Common myeloid progenitor, CD34-positive (primary cell): ENCODE results near the gene LIPA.

Experiments used
- CTCF ChIA-PET: fragments of 350-600 bp; sonication (Branson Sonifier 250); formaldehyde crosslinking; loops from one replicate; lab custom pipeline; 2021; ENCODE audit warnings: antibody characterized with exemption; lab: Charles Lee
- POLR2A ChIA-PET: fragments of 350-600 bp; sonication (Branson Sonifier 250); formaldehyde crosslinking; loops from one replicate; lab custom pipeline; 2021; ENCODE audit warnings: antibody characterized with exemption; lab: Charles Lee
- DNase-seq, 3 donors: peaks; one replicate each; pipeline versions ENCODE4 v3.0.0 to v3.0.0-alpha.2; 2013
- H3K27ac ChIP-seq, 2 experiments: 1 replicate in 1 of 2; 2 replicates in 1 of 2; pipeline ENCODE4 v1.7.0; 2013; ENCODE audit warnings: inconsistent platforms in 2 of 2, low read length in 2 of 2, mild to moderate bottlenecking in 2 of 2, low read depth in 1 of 2, moderate library complexity in 1 of 2; ENCODE audit not compliant: severe bottlenecking in 2 of 2, insufficient read depth in 1 of 2, poor library complexity in 1 of 2
- H3K27me3 ChIP-seq, 5 experiments: replicated peaks in 2 of 5; 1 replicate in 3 of 5; 2 replicates in 2 of 5; pipeline versions ENCODE4 v1.6.1 to v1.7.0; 2013; ENCODE audit warnings: low read length in 4 of 5, mild to moderate bottlenecking in 2 of 5, moderate library complexity in 2 of 5, inconsistent platforms in 1 of 5; ENCODE audit not compliant: insufficient read depth in 5 of 5, control insufficient read depth in 4 of 5
- H3K36me3 ChIP-seq, 4 experiments: 1 replicate in 2 of 4; 2 replicates in 2 of 4; pipeline versions ENCODE4 v1.6.1 to v1.7.0; 2013; ENCODE audit warnings: low read length in 3 of 4, control low read depth in 1 of 4, mild to moderate bottlenecking in 1 of 4; ENCODE audit not compliant: control insufficient read depth in 4 of 4, insufficient read depth in 4 of 4
- H3K4me1 ChIP-seq, 4 experiments: 1 replicate in 3 of 4; 2 replicates in 1 of 4; pipeline versions ENCODE4 v1.6.1 to v1.7.1; 2013; ENCODE audit warnings: low read length in 3 of 4, mild to moderate bottlenecking in 3 of 4, control low read depth in 1 of 4, inconsistent platforms in 1 of 4, moderate library complexity in 1 of 4; ENCODE audit not compliant: control insufficient read depth in 4 of 4, insufficient read depth in 4 of 4; ENCODE audit errors: control extremely low read depth in 1 of 4
- H3K4me3 ChIP-seq, 7 experiments: 1 replicate in 4 of 7; 2 replicates in 3 of 7; pipeline versions ENCODE4 v1.5.1 to v1.7.0; 2013; ENCODE audit warnings: mild to moderate bottlenecking in 7 of 7, low read length in 6 of 7, moderate library complexity in 6 of 7, inconsistent platforms in 2 of 7, low read depth in 2 of 7, control low read depth in 1 of 7; ENCODE audit not compliant: insufficient read depth in 4 of 7, control insufficient read depth in 1 of 7; ENCODE audit errors: extremely low read depth in 1 of 7
- H3K9me3 ChIP-seq, 5 experiments: 1 replicate in 4 of 5; 2 replicates in 1 of 5; pipeline versions ENCODE4 v1.6.1 to v1.7.1; 2013; ENCODE audit warnings: low read length in 4 of 5, mild to moderate bottlenecking in 2 of 5, inconsistent platforms in 1 of 5, low read depth in 1 of 5, moderate library complexity in 1 of 5; ENCODE audit not compliant: control insufficient read depth in 4 of 5, insufficient read depth in 2 of 5; ENCODE audit errors: control extremely low read depth in 1 of 5
- WGBS: methylation state at CpG from one replicate; pipeline ENCODE4 v1.1.5; 2013; ENCODE audit not compliant: insufficient coverage; 5-methylcytosine and 5-hydroxymethylcytosine counted together

The LIPA gene

DNA sequence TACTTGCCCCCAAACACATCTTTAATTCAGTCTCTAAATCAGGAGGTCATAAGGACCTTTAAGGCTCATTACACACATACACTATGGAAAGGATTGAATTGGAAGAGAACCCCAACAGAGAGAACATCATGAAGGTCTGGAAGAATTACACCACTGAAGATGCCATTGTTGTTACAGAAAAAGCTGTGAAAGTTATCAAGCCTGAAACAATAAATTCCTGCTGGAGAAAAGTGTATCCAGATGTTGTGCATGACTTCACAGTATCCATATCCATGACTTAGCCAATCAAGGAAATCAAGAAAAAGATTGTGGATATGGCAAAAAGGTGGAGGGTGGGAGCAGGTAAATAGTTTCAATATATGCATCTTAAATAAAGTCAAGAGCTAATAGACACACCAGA, 13.7 kb downstream of the LIPA start:
- POLR2A ChIA-PET, result no interaction called here
- no peak overlapping the region for H3K4me3 ChIP-seq
- H3K9me3 ChIP-seq, result no peaks in the 10 kb centered on the region
- H3K36me3 ChIP-seq, result peaks cover 8 to 36% (median 20%) of the 10 kb centered on the region in 4 experiments
- DNase-seq, result no peak
- peaks cover 3 to 24% (median 7%) of the 10 kb centered on the region in 4 experiments for H3K4me1 ChIP-seq
- CTCF ChIA-PET, result interaction anchor here (4.2 kb wide), 1 partner anchor 12 kb away, joined by 19 read pairs; the partner anchor contains the start of gene LIPA
- H3K27ac ChIP-seq, result no peak overlapping the region
- no peaks in the 10 kb centered on the region for H3K27me3 ChIP-seq

DNA sequence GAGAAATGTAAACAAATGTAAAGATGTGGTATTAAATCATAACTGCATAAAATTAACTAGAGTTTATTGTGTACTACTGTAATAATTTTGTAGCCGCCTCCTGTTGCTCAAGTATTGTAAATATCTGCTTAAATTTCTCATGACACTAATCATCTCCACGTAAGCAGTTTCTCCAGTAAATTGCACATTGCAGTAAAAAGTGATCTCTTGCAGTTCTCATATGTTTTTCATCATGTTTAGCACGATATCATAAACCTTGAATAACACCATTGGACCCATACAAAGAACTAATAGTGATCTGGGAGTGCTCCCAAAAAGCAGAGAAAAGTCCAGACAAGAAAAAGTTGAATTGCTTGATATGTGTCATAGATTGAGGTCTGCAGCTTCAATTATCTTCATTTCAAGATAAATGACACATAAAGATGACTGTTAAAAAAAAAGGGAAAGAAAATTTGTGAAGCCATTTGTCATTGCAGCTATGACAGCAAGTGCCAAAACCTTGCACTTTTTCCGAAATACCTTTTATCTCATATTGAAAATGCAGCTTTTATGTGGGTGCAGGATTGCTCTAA, 15.3 kb downstream of the LIPA start:
- Histone ChIP-seq H3K4me1 (peaks cover 0 to 9% (median 0%) of the 10 kb centered on the region in 4 experiments), H3K9me3 (no peaks in the 10 kb centered on the region), H3K27me3 (no peaks in the 10 kb centered on the region), H3K4me3 (no peak overlapping the region), H3K36me3 (peaks cover 8 to 36% (median 23%) of the 10 kb centered on the region in 4 experiments), H3K27ac (no peak overlapping the region)
- POLR2A ChIA-PET, result interaction anchor here (0.7 kb wide), 1 partner anchor 28 kb away, joined by 3 read pairs; no protein-coding TSS in a partner anchor
- WGBS, result no CpG with 5 or more reads among the region's 4 CpGs
- DNase-seq, result no peak
- CTCF ChIA-PET, result interaction anchor here (1.2 to 4.2 kb wide), 2 partner anchors 14 to 39 kb away, joined by 3 to 19 read pairs; partner anchors contain the start of gene LIPA

DNA sequence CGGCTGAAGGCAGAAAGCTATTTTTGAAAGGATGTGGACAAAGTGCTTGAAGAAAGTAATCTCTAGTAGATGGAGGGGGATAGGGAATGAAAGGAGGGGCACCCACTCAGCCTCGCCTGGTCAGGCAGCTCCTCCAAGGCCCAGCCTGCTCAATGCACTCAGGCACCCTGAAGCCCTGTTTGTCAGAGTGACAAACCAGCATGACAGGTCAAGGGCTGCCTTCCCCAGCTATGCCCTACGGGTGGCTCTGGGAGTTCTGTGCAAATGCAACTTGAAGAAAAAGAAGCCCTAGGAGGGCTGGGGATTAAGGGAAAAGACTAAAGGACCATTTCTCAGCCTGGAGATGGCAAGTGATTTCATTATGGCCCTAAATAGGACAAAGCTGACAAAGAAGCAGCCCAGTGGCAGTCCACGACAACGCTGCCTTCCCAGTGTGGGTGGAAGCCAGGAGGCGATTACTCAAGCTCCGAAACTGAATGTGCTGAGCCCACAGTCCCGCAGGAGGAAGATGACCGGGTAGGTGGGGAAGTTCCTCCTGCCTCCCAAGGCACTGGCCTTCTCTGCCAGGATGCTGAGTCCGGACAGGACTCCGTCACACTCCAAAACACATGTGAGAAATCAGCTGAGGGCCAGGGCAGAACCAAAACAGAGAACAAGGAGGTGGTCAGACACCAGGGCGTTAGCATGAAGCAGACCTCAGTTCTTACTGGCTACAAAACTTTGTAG, 16.3 kb downstream of the LIPA start:
- 98% methylated on average over 11 of the region's 12 CpGs for WGBS
- POLR2A ChIA-PET, result no interaction called here
- H3K27ac ChIP-seq, result no peak overlapping the region
- H3K4me1 ChIP-seq, result no peaks in the 10 kb centered on the region
- H3K36me3 ChIP-seq, result peaks cover 8 to 36% (median 22%) of the 10 kb centered on the region in 4 experiments
- H3K9me3 ChIP-seq, result no peaks in the 10 kb centered on the region
- no peaks in the 10 kb centered on the region for H3K27me3 ChIP-seq
- no peak overlapping the region for H3K4me3 ChIP-seq
- no peak for DNase-seq
- CTCF ChIA-PET, result interaction anchor here (0.6 to 4.2 kb wide), 3 partner anchors 10 to 15 kb away, joined by 3 to 19 read pairs (median 7); partner anchors contain the start of gene LIPA

DNA sequence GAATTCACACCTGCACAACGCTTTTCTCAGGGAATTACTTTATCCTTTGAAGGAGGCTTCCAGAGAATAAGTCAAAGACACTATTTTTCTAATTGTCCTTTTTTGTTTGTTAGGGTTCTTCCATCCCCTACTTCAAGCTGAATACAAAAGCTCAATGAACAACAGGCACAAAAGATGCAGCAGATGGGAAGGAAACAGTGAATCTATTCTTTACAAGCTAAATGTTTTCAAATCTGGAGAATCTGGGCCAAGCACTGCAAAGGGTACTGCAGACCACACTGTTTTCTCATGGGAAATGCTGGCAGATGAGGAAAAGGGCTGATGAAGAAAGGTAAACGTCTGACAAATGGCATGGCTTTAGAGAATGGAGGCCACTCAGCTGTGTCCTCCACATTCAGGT, 18.5 kb downstream of the LIPA start:
- no peaks in the 10 kb centered on the region for H3K27me3 ChIP-seq
- no peak for DNase-seq
- H3K36me3 ChIP-seq, result peaks cover 2 to 35% (median 16%) of the 10 kb centered on the region in 4 experiments
- H3K9me3 ChIP-seq, result peaks cover 0 to 3% (median 2%) of the 10 kb centered on the region in 5 experiments
- no peaks in the 10 kb centered on the region for H3K4me1 ChIP-seq
- WGBS, result 95% methylated on average over 2 of the region's 2 CpGs
- no peak overlapping the region for H3K4me3 ChIP-seq
- H3K27ac ChIP-seq, result no peak overlapping the region
- ChIA-PET POLR2A (no interaction called here), CTCF (interaction anchor here (0.7 to 1.4 kb wide), 6 partner anchors 12 to 203 kb away, joined by 3 to 8 read pairs (median 4); partner anchors contain the start of gene LIPA)

DNA sequence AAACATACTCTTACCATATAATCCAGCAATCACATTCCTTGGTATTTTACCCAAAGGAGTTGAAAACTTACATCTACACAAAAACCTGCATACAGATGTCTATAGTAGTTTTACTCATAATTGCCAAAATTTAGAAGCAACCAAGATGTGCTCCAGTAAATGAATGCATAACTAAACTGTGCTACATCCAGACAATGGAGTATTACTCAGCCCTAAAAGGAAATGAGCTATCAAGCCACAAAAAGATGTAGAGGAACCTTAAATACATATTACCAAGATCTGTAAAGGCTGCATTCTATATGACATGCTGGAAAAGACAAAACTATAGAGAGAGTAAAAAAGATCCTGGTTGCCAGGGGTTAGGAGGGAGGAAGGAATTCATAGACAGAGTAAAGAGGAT, 22.6 kb downstream of the LIPA start:
- H3K4me3 ChIP-seq, result no peak overlapping the region
- ChIA-PET POLR2A (no interaction called here), CTCF (interaction anchor here (1.1 kb wide), 1 partner anchor 11 kb away, joined by 7 read pairs; no protein-coding TSS in a partner anchor)
- H3K27ac ChIP-seq, result no peak overlapping the region
- DNase-seq, result no peak
- no peaks in the 10 kb centered on the region for H3K27me3 ChIP-seq
- H3K36me3 ChIP-seq, result peaks cover 2 to 30% (median 13%) of the 10 kb centered on the region in 4 experiments
- H3K9me3 ChIP-seq, result peaks cover 0 to 3% (median 2%) of the 10 kb centered on the region in 5 experiments
- H3K4me1 ChIP-seq, result peaks cover 0 to 4% (median 0%) of the 10 kb centered on the region in 4 experiments

DNA sequence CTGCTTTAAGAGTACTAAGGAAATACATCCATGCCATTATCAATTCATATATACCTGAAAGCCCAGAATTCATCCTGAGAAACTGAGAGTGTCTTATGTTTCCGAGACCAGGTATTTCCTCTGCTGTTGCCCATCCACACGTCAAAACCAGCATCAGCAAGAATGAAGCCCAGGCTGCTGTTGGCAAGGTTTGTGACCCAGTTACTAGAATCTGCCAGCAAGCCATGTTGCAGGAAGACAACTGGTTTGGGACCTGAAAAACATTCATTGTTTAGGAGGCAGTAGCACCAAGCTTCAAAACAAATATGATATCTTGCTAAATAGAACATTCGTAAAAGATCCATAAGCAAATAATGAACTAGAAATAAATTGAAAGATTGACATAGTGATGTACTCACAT, 23.4 kb downstream of the LIPA start:
- CTCF ChIA-PET, result interaction anchor here (1.0 kb wide), 1 partner anchor 10 kb away, joined by 3 read pairs; no protein-coding TSS in a partner anchor
- WGBS, result 97% methylated on average over 2 of the region's 3 CpGs

DNA sequence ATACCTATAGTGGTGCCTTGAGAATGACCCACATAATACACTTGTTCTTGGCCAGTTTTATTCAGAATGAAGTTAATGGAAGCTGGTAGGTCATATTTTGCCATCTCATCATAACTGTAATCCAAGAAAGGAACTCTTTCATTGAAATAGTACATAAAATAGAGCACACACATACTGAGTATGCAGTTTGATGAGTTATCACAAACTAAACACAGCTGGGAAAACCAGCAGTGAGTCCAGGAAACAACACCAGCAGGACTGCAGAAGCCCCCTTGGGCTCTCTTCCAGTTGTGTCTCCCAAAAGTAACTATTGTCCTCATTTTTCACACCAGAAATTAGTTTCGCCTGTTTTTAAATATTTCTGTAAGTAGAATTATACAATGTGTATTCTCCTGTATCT, 24.7 kb downstream of the LIPA start:
- DNase-seq, result no peak

More for the DNA sequence above, 23.4 kb downstream of the LIPA start:
- Histone ChIP-seq H3K4me1 (peaks cover 0 to 4% (median 0%) of the 10 kb centered on the region in 4 experiments), H3K4me3 (no peak overlapping the region), H3K9me3 (peaks cover 0 to 3% (median 2%) of the 10 kb centered on the region in 5 experiments), H3K36me3 (peaks cover 2 to 28% (median 12%) of the 10 kb centered on the region in 4 experiments), H3K27ac (no peak overlapping the region), H3K27me3 (no peaks in the 10 kb centered on the region)
- no peak for DNase-seq
- POLR2A ChIA-PET, result no interaction called here

More for the DNA sequence above, 24.7 kb downstream of the LIPA start:
- WGBS, result no CpG with 5 or more reads among the region's 1 CpG
- POLR2A ChIA-PET, result no interaction called here
- Histone ChIP-seq H3K27ac (no peak overlapping the region), H3K36me3 (peaks cover 5 to 23% (median 13%) of the 10 kb centered on the region in 4 experiments), H3K27me3 (no peaks in the 10 kb centered on the region), H3K4me1 (peaks cover 0 to 4% (median 0%) of the 10 kb centered on the region in 4 experiments), H3K9me3 (peaks cover 0 to 3% (median 2%) of the 10 kb centered on the region in 5 experiments), H3K4me3 (no peak overlapping the region)
- CTCF ChIA-PET, result no interaction called here
